GM12878 (cell line): ENCODE data around the gene NIFK. TPM values are rescaled to one million over a fixed set of nuclear protein-coding genes. Genes with fewer than 3 reads are reported as not detected.

ENCODE experiments used
- ATAC-seq: fragments of 200-7000 bp; cut with Tn5 transposase; 3 replicates; pipeline ENCODE4 v1.9.1; 2020; ENCODE audit warnings: mild to moderate bottlenecking, moderate library complexity
- BruUV-seq: library from RNA; stranded (reverse); fragments of 400-500 nt; replicated peaks from 2 replicates; lab custom pipeline; 2021; lab: Mats Ljungman, UMichigan
- CTCF ChIA-PET: fragments of 300-600 bp; sonication (Branson Sonifier 250); formaldehyde crosslinking; extraction: SDS; loops from one replicate; lab custom pipeline; 2021; ENCODE audit warnings: inconsistent platforms; lab: Yijun Ruan, JAX
- POLR2A ChIA-PET: fragments of 350-600 bp; formaldehyde crosslinking; extraction: SDS; loops from one replicate; lab custom pipeline; 2021; ENCODE audit warnings: inconsistent platforms; lab: Charles Lee
- RAD21 ChIA-PET: fragments of 300-600 bp; sonication (Branson Sonifier 250); formaldehyde crosslinking; loops from one replicate; lab custom pipeline; 2023; ENCODE audit warnings: antibody characterized with exemption; ENCODE audit not compliant: unreplicated experiment; lab: Charles Lee
- SMC1A ChIA-PET: fragments of 300-600 bp; sonication (Branson Sonifier 250); formaldehyde crosslinking; loops from one replicate; lab custom pipeline; 2023; ENCODE audit not compliant: unreplicated experiment, uncharacterized antibody; lab: Charles Lee
- DNase-seq: peaks from one replicate; pipeline ENCODE4 v3.0.0-alpha.2; 2011; ENCODE audit warnings: low read depth, low spot score
- FAIRE-seq: peaks from 3 replicates; lab custom pipeline; 2011; peaks lifted over from hg19 to GRCh38; lab: Jason Lieb, UNC
- H2AFZ ChIP-seq: 2 replicates; pipeline ENCODE4 v1.6.0; 2011; ENCODE audit warnings: low read depth, low read length, control low read depth; ENCODE audit not compliant: control insufficient read depth
- H3K27ac ChIP-seq: 2 replicates; pipeline ENCODE4 v1.5.1; 2011; ENCODE audit warnings: control low read depth; ENCODE audit not compliant: control insufficient read depth, insufficient read depth
- H3K27me3 ChIP-seq, 2 experiments: replicated peaks in 1 of 2; 2 replicates each; pipeline versions ENCODE4 v1.6.0 to v1.6.1; 2011; ENCODE audit warnings: low read length in 1 of 2; ENCODE audit not compliant: control insufficient read depth in 2 of 2, insufficient read depth in 2 of 2
- H3K36me3 ChIP-seq, 2 experiments: 2 replicates each; pipeline ENCODE4 v1.5.1; 2011; ENCODE audit warnings: low read length in 1 of 2; ENCODE audit not compliant: control insufficient read depth in 2 of 2, insufficient read depth in 2 of 2
- H3K4me1 ChIP-seq: 2 replicates; pipeline ENCODE4 v1.6.1; 2011; ENCODE audit warnings: mild to moderate bottlenecking, low read length, moderate library complexity, mixed read lengths; ENCODE audit not compliant: control insufficient read depth, insufficient read depth
- H3K4me2 ChIP-seq: 2 replicates; pipeline ENCODE4 v1.6.0; 2011; ENCODE audit warnings: control low read depth; ENCODE audit not compliant: control insufficient read depth, insufficient read depth
- H3K4me3 ChIP-seq: fragments of 200-600 bp; sonication (generic); 2 replicates; pipeline ENCODE4 v1.5.1; 2016
- H3K79me2 ChIP-seq: 2 replicates; pipeline ENCODE4 v1.6.0; 2011; ENCODE audit warnings: low read length; ENCODE audit not compliant: control insufficient read depth, insufficient read depth
- H3K9ac ChIP-seq: 2 replicates; pipeline ENCODE4 v1.8.0; 2011; ENCODE audit warnings: low read length, control low read depth, mixed read lengths; ENCODE audit not compliant: control insufficient read depth, insufficient read depth
- H3K9me3 ChIP-seq: replicated peaks from 3 replicates; pipeline ENCODE4 v1.5.1; 2011; ENCODE audit warnings: mild to moderate bottlenecking, low read length; ENCODE audit not compliant: control insufficient read depth, insufficient read depth
- H4K20me1 ChIP-seq: 2 replicates; pipeline ENCODE4 v1.6.0; 2011; ENCODE audit not compliant: control insufficient read depth, insufficient read depth
- ATF3 ChIP-seq: IDR thresholded peaks from 2 replicates; pipeline ENCODE4 v1.6.1; 2011; ENCODE audit warnings: low read depth, mild to moderate bottlenecking, low read length, moderate library complexity, borderline replicate concordance; ENCODE audit errors: extremely low read depth
- BRCA1 ChIP-seq: IDR thresholded peaks from 2 replicates; pipeline ENCODE4 v1.6.1; 2011; ENCODE audit warnings: low read depth, low read length, improper control_type of control experiment
- CEBPB ChIP-seq, 2 experiments: fragments of 150-350 bp in 1 of 2; IDR thresholded peaks; 2 replicates each; pipeline ENCODE4 v1.6.1; 2012 to 2014; ENCODE audit warnings: low read depth in 2 of 2, low read length in 2 of 2, borderline replicate concordance in 1 of 2, inconsistent platforms in 1 of 2
- ELK1 ChIP-seq: IDR thresholded peaks from 2 replicates; pipeline ENCODE4 v1.6.1; 2012; ENCODE audit warnings: low read depth, low read length, improper control_type of control experiment
- FOXM1 ChIP-seq: IDR thresholded peaks from 2 replicates; pipeline ENCODE4 v1.6.1; 2012; ENCODE audit warnings: low read depth, mild to moderate bottlenecking, inconsistent platforms, low read length, moderate library complexity
- HDAC2 ChIP-seq: fragments of 200-600 bp; sonication (generic); IDR thresholded peaks from 2 replicates; pipeline ENCODE4 v1.6.1; 2017
- KAT2A ChIP-seq: conservative IDR thresholded peaks from 2 replicates; pipeline ENCODE4 v1.6.1; 2011; ENCODE audit warnings: low read depth, low read length; ENCODE audit not compliant: control insufficient read depth
- MAX ChIP-seq: IDR thresholded peaks from 2 replicates; pipeline ENCODE4 v1.6.1; 2012; ENCODE audit warnings: low read depth, low read length, improper control_type of control experiment
- NFYB ChIP-seq: IDR thresholded peaks from 2 replicates; pipeline ENCODE4 v1.6.1; 2011; ENCODE audit warnings: low read depth, mild to moderate bottlenecking, low read length, improper control_type of control experiment, moderate library complexity; ENCODE audit not compliant: insufficient read depth
- NKRF ChIP-seq: fragments of 450-650 bp; conservative IDR thresholded peaks from 2 replicates; pipeline ENCODE4 v1.6.1; 2017; ENCODE audit warnings: mild to moderate bottlenecking, moderate library complexity
- NR2F1 ChIP-seq: fragments of 450-650 bp; conservative IDR thresholded peaks from 2 replicates; pipeline ENCODE4 v1.6.1; 2017; ENCODE audit warnings: mild to moderate bottlenecking
- PAX5 ChIP-seq: IDR thresholded peaks from 2 replicates; pipeline ENCODE4 v1.6.1; 2011; ENCODE audit warnings: low read depth, low read length, borderline replicate concordance
- PRDM15 ChIP-seq: fragments of 450-650 bp; formaldehyde crosslinking; IDR thresholded peaks from 2 replicates; pipeline ENCODE4 v1.4.0; 2020; ENCODE audit warnings: mild to moderate bottlenecking, moderate library complexity
- SMC3 ChIP-seq: IDR thresholded peaks from 2 replicates; pipeline ENCODE4 v1.6.1; 2011; ENCODE audit warnings: low read length, improper control_type of control experiment, borderline replicate concordance
- TARDBP ChIP-seq: IDR thresholded peaks from 2 replicates; pipeline ENCODE4 v1.6.1; 2016; ENCODE audit warnings: borderline replicate concordance
- YY1 ChIP-seq: IDR thresholded peaks from 2 replicates; pipeline ENCODE4 v1.6.1; 2011; ENCODE audit warnings: low read depth, mild to moderate bottlenecking, low read length
- ZNF207 ChIP-seq: fragments of 450-650 bp; IDR thresholded peaks from 2 replicates; pipeline ENCODE4 v1.6.1; 2014; ENCODE audit warnings: antibody characterized with exemption, mild to moderate bottlenecking, borderline replicate concordance
- WGBS: methylation state at CpG from one replicate; pipeline ENCODE4 v1.1.6; 2016; ENCODE audit warnings: low lambda C conversion rate; ENCODE audit not compliant: insufficient replicate concordance, insufficient coverage; ENCODE audit errors: missing lambda C conversion rate; 5-methylcytosine and 5-hydroxymethylcytosine counted together
- in situ Hi-C: fragments of 300-500 bp; cut with MboI; formaldehyde crosslinking; loops from 9 replicates; pipeline ENCODE4 v1.14.3; 2018; ENCODE audit warnings: mixed read lengths
- intact Hi-C: fragments of 100-400 bp; cut with micrococcal nuclease; formaldehyde crosslinking; loops from one replicate; pipeline ENCODE4 v1.14.2; 2022; ENCODE audit not compliant: unreplicated experiment
- polyA plus RNA-seq, 11 experiments: library from polyadenylated mRNA; depleted of rRNA in 4 of 11; unstranded in 6 of 11; stranded (reverse) in 5 of 11; fragments of >200 nt; fragmentation: Nextera tagmentation in 4 of 11; fragmentation: Illumina TruSeq in 1 of 11; extraction: Ambion mirVana in 4 of 11; extraction: Trizol in 1 of 11; gene quantifications; 1 replicate in 1 of 11; 2 replicates in 10 of 11; pipeline versions ENCODE4 v1.2.1 to v1.2.3, GENCODE V29; 2011 to 2016; ENCODE audit warnings: inconsistent platforms in 2 of 11, missing spikeins in 2 of 11, low read depth in 1 of 11
- total RNA-seq, 4 experiments: library from RNA; depleted of rRNA in 3 of 4; stranded (reverse); fragments of >200 nt in 3 of 4; fragmentation: Illumina TruSeq in 1 of 4; extraction: Trizol in 1 of 4; gene quantifications; 2 replicates each; pipeline versions ENCODE4 v1.2.1 to v1.2.3, GENCODE V29; 2013 to 2021

NIFK gene
- total and polyA plus RNA-seq, 10 of the 15 experiments (the other 5 are each of a cell fraction or from before 2014, with no cell fraction given): 47.2 to 286 (median 157) TPM

GRCh38 chr2:121778741-121779487 is 42.2 kb upstream of the NIFK start:
- Histone ChIP-seq H3K4me1 (no peaks in the 10 kb centered on the region), H3K36me3 (no peaks in the 10 kb centered on the region), H3K4me3 (no peak overlapping the region), H3K79me2 (no peaks in the 10 kb centered on the region), H3K27me3 (no peaks in the 10 kb centered on the region), H3K4me2 (no peak overlapping the region), H3K9me3 (no peaks in the 10 kb centered on the region), H3K9ac (no peak overlapping the region), H4K20me1 (no peaks in the 10 kb centered on the region), H2AFZ (no peak overlapping the region), H3K27ac (no peak overlapping the region)
- BruUV-seq: no TSS peak
- ChIA-PET CTCF (interaction anchor here (1.1 kb wide), 1 partner anchor 32 kb away, joined by 5 read pairs; no protein-coding TSS in a partner anchor), RAD21 (no interaction called here), POLR2A (no interaction called here), SMC1A (interaction anchor here (0.6 kb wide), 1 partner anchor 13 kb away, joined by 3 read pairs; no protein-coding TSS in a partner anchor)
- 47% methylated on average over 7 of the region's 7 CpGs for WGBS
- FAIRE-seq (no peak), ATAC-seq (no peak), DNase-seq (no peak)
- intact Hi-C loops (no loop called here), in situ Hi-C loops (no loop called here)
- TF ChIP-seq ATF3: no peak
- TF ChIP-seq PAX5: no peak
- TF ChIP-seq KAT2A: no peak
- no peak for TF ChIP-seq MAX
- no peak for TF ChIP-seq NR2F1
- TF ChIP-seq SMC3: no peak
- TF ChIP-seq PRDM15 (CRISPR knock-in tag): no peak
- no peak for TF ChIP-seq BRCA1
- no peak for TF ChIP-seq FOXM1
- TF ChIP-seq CEBPB (IDR thresholded peaks at IDR 0.05; ENCODE audit: borderline replicate concordance in 1 of 2, low read depth in 2 of 2, low read length in 2 of 2): no peak
- no peak for TF ChIP-seq NFYB
- TF ChIP-seq TARDBP: no peak
- no peak for TF ChIP-seq ELK1
- no peak for TF ChIP-seq NKRF
- TF ChIP-seq HDAC2: no peak
- TF ChIP-seq ZNF207: no peak
- TF ChIP-seq YY1: no peak
